ENCODE measurements around the gene TMIGD1. TPM values are rescaled to one million over a fixed set of nuclear protein-coding genes. Genes with fewer than 3 reads are reported as not detected.

TMIGD1 gene
- polyA plus RNA-seq, 1 donor (not counting 4 experiments of a cell fraction or from before 2014, with no cell fraction given) = not detected

DNA sequence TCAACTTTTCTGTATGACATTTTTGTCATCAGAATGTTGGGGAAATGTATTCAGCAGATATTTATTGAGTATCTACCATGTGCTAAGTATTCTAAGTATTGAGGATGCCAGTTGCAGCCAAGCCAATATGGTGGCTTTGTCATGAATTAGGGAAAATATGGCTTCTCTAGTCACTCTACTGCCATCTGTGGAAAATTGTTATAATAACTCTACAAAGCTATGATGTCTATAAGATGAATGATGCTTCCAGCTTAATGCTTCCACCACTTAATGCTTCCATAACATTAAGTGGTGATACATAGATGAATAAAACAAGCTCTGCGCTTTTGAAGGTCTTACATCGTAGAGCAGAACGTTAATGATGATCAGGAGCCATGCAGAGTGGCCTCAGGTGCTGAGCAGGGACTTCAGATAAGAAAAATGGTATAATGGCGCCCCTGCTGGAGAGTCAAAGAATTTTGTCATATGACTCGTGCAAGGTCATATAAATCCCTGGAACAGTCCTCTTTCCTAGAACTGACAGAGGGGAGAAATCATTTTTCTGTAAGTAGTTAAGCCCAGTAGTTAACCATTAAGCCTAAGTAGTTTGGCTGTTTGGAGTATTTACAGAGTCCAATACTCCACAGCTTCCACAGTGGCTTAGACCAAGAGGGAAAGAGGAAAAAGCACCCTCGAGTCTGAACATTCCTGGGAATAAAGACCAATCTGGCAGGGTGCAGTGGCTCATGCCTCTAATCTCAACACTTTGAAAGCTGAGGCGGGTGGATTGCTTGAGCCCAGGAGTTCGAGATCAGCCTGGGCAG lies 2.7 kb upstream of the TMIGD1 start:
- H4K20me1 ChIP-seq (ENCODE audit: control insufficient read depth, extremely low read depth, insufficient read depth, low read length) = no peaks in the 10 kb centered on the region
- H3K36me3 ChIP-seq (ENCODE audit: control insufficient read depth in 2 of 2, extremely low read depth in 1 of 2, insufficient read depth in 2 of 2, low read length in 2 of 2) = no peaks in the 10 kb centered on the region
- DNase-seq (ENCODE audit: low read depth, low spot score) (peak; percentile 41), FAIRE-seq (peak; percentile 46)
- no peaks in the 10 kb centered on the region for H3K9me1 ChIP-seq (ENCODE audit: control insufficient read depth, extremely low read depth, insufficient read depth, low read length)
- no peaks in the 10 kb centered on the region for H3K79me2 ChIP-seq (ENCODE audit: control insufficient read depth, insufficient read depth, low read length)
- no peak overlapping the region for H2AFZ ChIP-seq (ENCODE audit: control insufficient read depth, low read length)
- dilution Hi-C loops (cut with MboI; ENCODE audit: extremely low pct_ligation_motif_present, low sequenced_read_pairs) = no loop called here
- H3K9ac ChIP-seq (ENCODE audit: control insufficient read depth, extremely low read depth, insufficient read depth, low read length) = no peak overlapping the region
- no peaks in the 10 kb centered on the region for H3K9me3 ChIP-seq (ENCODE audit: control insufficient read depth, low read depth, low read length)
- no peak for TF ChIP-seq EZH2 (IDR thresholded peaks at IDR 0.05; ENCODE audit: low read length)
- TF ChIP-seq, protein P1, sequence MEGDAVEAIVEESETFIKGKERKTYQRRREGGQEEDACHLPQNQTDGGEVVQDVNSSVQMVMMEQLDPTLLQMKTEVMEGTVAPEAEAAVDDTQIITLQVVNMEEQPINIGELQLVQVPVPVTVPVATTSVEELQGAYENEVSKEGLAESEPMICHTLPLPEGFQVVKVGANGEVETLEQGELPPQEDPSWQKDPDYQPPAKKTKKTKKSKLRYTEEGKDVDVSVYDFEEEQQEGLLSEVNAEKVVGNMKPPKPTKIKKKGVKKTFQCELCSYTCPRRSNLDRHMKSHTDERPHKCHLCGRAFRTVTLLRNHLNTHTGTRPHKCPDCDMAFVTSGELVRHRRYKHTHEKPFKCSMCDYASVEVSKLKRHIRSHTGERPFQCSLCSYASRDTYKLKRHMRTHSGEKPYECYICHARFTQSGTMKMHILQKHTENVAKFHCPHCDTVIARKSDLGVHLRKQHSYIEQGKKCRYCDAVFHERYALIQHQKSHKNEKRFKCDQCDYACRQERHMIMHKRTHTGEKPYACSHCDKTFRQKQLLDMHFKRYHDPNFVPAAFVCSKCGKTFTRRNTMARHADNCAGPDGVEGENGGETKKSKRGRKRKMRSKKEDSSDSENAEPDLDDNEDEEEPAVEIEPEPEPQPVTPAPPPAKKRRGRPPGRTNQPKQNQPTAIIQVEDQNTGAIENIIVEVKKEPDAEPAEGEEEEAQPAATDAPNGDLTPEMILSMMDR (optimal IDR thresholded peaks at IDR 0.05 in 1 of 3, IDR thresholded peaks at IDR 0.05 in 1 of 3, conservative IDR thresholded peaks at IDR 0.05 in 1 of 3; ENCODE audit: extremely low read depth in 1 of 3, insufficient read depth in 2 of 3, low read length in 3 of 3) = peak; percentile 51 to 75 (median 68)
- H3K27ac ChIP-seq (ENCODE audit: control insufficient read depth, insufficient read depth, low read length) = no peak overlapping the region
- H3K27me3 ChIP-seq (ENCODE audit: control insufficient read depth, extremely low read depth, insufficient read depth, low read length) = no peaks in the 10 kb centered on the region
- peaks cover 37% of the 10 kb centered on the region for H3K4me1 ChIP-seq (ENCODE audit: control insufficient read depth, extremely low read depth, insufficient read depth, low read length)
- no peak overlapping the region for H3K4me2 ChIP-seq (ENCODE audit: control insufficient read depth, extremely low read depth, insufficient read depth, low read depth, low read length)
- H3K4me3 ChIP-seq (ENCODE audit: control insufficient read depth in 2 of 3, extremely low read depth in 1 of 3, insufficient read depth in 2 of 3, low read depth in 1 of 3, low read length in 3 of 3) = no peak overlapping the region

DNA sequence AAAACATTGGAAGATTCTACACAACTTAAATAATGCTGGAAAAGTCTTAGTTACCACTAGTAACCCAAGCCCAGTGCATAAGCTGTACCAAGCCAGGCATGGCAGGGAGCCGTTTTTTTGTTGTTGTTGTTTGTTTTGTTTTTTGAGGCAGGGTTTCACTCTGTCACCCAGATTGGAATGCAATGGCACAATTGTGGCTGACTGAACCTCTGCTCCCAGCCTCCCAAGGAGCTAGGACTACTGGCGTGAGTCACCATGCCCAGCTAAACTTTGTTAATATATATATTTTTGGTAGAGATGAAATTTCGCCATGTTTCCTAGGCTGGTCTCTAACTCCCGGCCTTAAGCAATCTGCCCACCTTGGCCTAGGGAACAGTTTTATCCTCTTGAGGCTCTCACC lies 564 bp upstream of the TMIGD1 start:
- H3K9ac ChIP-seq (ENCODE audit: control insufficient read depth, extremely low read depth, insufficient read depth, low read length) = no peak overlapping the region
- FAIRE-seq (peak; percentile 29), DNase-seq (ENCODE audit: low read depth, low spot score) (no peak)
- H3K4me1 ChIP-seq (ENCODE audit: control insufficient read depth, extremely low read depth, insufficient read depth, low read length) = peaks cover 29% of the 10 kb centered on the region
- H4K20me1 ChIP-seq (ENCODE audit: control insufficient read depth, extremely low read depth, insufficient read depth, low read length) = no peaks in the 10 kb centered on the region
- no peaks in the 10 kb centered on the region for H3K9me1 ChIP-seq (ENCODE audit: control insufficient read depth, extremely low read depth, insufficient read depth, low read length)
- no peaks in the 10 kb centered on the region for H3K36me3 ChIP-seq (ENCODE audit: control insufficient read depth in 2 of 2, extremely low read depth in 1 of 2, insufficient read depth in 2 of 2, low read length in 2 of 2)
- H2AFZ ChIP-seq (ENCODE audit: control insufficient read depth, low read length) = peak overlapping the region; percentile 12
- TF ChIP-seq EZH2 (IDR thresholded peaks at IDR 0.05; ENCODE audit: low read length) = no peak
- TF ChIP-seq, protein P1 (optimal IDR thresholded peaks at IDR 0.05 in 1 of 3, IDR thresholded peaks at IDR 0.05 in 1 of 3, conservative IDR thresholded peaks at IDR 0.05 in 1 of 3; ENCODE audit: extremely low read depth in 1 of 3, insufficient read depth in 2 of 3, low read length in 3 of 3) = no peak
- H3K4me2 ChIP-seq (ENCODE audit: control insufficient read depth, extremely low read depth, insufficient read depth, low read depth, low read length) = peak overlapping the region; percentile 76
- dilution Hi-C loops (cut with MboI; ENCODE audit: extremely low pct_ligation_motif_present, low sequenced_read_pairs) = no loop called here
- peaks cover 2% of the 10 kb centered on the region for H3K27me3 ChIP-seq (ENCODE audit: control insufficient read depth, extremely low read depth, insufficient read depth, low read length)
- no peaks in the 10 kb centered on the region for H3K79me2 ChIP-seq (ENCODE audit: control insufficient read depth, insufficient read depth, low read length)
- peak overlapping the region; percentile 90 for H3K27ac ChIP-seq (ENCODE audit: control insufficient read depth, insufficient read depth, low read length)
- H3K4me3 ChIP-seq (ENCODE audit: control insufficient read depth in 2 of 3, extremely low read depth in 1 of 3, insufficient read depth in 2 of 3, low read depth in 1 of 3, low read length in 3 of 3) = peak overlapping the region in 1 of 3 experiments; percentile 34
- H3K9me3 ChIP-seq (ENCODE audit: control insufficient read depth, low read depth, low read length) = no peaks in the 10 kb centered on the region

Data from keratinocyte (primary cell).